Osteoblast (primary cell): ENCODE results near the gene KRT78. TPM values are rescaled to one million over a fixed set of nuclear protein-coding genes. Genes with fewer than 3 reads are reported as not detected.
A peak's percentile ranks its signal among the peaks of the same experiment; 100 is the strongest.

Experiments
- DNase-seq: peaks from one replicate; pipeline ENCODE4 v3.0.0; 2011; ENCODE audit warnings: low spot score, mixed read lengths; ENCODE audit not compliant: insufficient read length; ENCODE audit errors: missing footprints
- H2AFZ ChIP-seq: 2 replicates; pipeline ENCODE4 v1.6.0; 2011; ENCODE audit warnings: mild to moderate bottlenecking, low read length
- H3K27ac ChIP-seq: 2 replicates; pipeline ENCODE4 v1.5.1; 2011; ENCODE audit warnings: mild to moderate bottlenecking, low read depth, low read length, moderate library complexity
- H3K27me3 ChIP-seq: 2 replicates; pipeline ENCODE4 v1.6.0; 2012; ENCODE audit warnings: mild to moderate bottlenecking, control low read depth, inconsistent platforms, low read length, moderate library complexity; ENCODE audit not compliant: insufficient read depth
- H3K36me3 ChIP-seq: 2 replicates; pipeline ENCODE4 v1.5.1; 2011; ENCODE audit warnings: mild to moderate bottlenecking, low read length, control low read depth, moderate library complexity; ENCODE audit not compliant: insufficient read depth
- H3K4me1 ChIP-seq: 2 replicates; pipeline ENCODE4 v1.5.1; 2011; ENCODE audit warnings: mild to moderate bottlenecking, low read length, control low read depth, moderate library complexity; ENCODE audit not compliant: insufficient read depth
- H3K4me2 ChIP-seq: 2 replicates; pipeline ENCODE4 v1.6.0; 2011; ENCODE audit warnings: mild to moderate bottlenecking, low read length; ENCODE audit not compliant: insufficient read depth
- H3K4me3 ChIP-seq: fragments of 200-600 bp; sonication (generic); 3 replicates; pipeline ENCODE4 v1.5.1; 2012; ENCODE audit warnings: mild to moderate bottlenecking, low read length, inconsistent platforms; ENCODE audit not compliant: insufficient read depth
- H3K79me2 ChIP-seq: 2 replicates; pipeline ENCODE4 v1.6.0; 2012; ENCODE audit warnings: mild to moderate bottlenecking, low read length, control low read depth, inconsistent platforms; ENCODE audit not compliant: insufficient read depth
- H3K9me3 ChIP-seq: 2 replicates; pipeline ENCODE4 v1.5.1; 2011; ENCODE audit warnings: low read depth, low read length, control low read depth
- H4K20me1 ChIP-seq: 2 replicates; pipeline ENCODE4 v1.6.0; 2012; ENCODE audit warnings: mild to moderate bottlenecking, low read length, control low read depth; ENCODE audit not compliant: insufficient read depth
- total RNA-seq: library from RNA; depleted of rRNA; stranded (reverse); fragments of >200 nt; gene quantifications from 2 replicates; pipeline ENCODE4 v1.2.3, GENCODE V29; 2012
- TF ChIP-seq, protein P1 (sequence below): IDR thresholded peaks from 2 replicates; pipeline ENCODE4 v1.5.1; 2011; ENCODE audit warnings: mild to moderate bottlenecking, low read depth, low read length, moderate library complexity; ENCODE audit errors: extremely low read depth

Gene KRT78
- total RNA-seq, 1 donor, result not detected

DNA sequence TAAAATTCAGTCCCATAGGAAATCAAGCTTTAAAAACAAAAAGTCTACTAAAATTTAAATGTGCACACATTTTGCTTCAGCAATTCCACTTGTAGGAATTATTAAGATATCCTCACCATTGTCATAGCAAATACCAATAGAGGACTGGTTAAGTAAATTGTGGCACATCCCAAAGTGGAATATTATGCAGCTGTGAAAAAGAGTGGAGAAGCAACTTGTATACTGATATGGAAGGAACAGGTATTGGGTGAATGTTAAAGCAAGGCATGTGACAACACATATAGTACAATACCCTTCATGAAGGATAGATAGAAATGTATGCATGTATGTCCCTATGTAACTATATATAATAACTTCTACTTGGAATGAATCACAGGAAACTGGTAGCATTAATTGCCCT is 44.2 kb upstream of the KRT78 start:
- H4K20me1 ChIP-seq, result no peaks in the 10 kb centered on the region
- H3K9me3 ChIP-seq, result no peaks in the 10 kb centered on the region
- H3K36me3 ChIP-seq, result no peaks in the 10 kb centered on the region
- no peak overlapping the region for H3K4me2 ChIP-seq
- TF ChIP-seq, protein P1, sequence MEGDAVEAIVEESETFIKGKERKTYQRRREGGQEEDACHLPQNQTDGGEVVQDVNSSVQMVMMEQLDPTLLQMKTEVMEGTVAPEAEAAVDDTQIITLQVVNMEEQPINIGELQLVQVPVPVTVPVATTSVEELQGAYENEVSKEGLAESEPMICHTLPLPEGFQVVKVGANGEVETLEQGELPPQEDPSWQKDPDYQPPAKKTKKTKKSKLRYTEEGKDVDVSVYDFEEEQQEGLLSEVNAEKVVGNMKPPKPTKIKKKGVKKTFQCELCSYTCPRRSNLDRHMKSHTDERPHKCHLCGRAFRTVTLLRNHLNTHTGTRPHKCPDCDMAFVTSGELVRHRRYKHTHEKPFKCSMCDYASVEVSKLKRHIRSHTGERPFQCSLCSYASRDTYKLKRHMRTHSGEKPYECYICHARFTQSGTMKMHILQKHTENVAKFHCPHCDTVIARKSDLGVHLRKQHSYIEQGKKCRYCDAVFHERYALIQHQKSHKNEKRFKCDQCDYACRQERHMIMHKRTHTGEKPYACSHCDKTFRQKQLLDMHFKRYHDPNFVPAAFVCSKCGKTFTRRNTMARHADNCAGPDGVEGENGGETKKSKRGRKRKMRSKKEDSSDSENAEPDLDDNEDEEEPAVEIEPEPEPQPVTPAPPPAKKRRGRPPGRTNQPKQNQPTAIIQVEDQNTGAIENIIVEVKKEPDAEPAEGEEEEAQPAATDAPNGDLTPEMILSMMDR, result no peak
- peaks cover 4% of the 10 kb centered on the region for H3K27me3 ChIP-seq
- H3K79me2 ChIP-seq, result no peaks in the 10 kb centered on the region
- no peaks in the 10 kb centered on the region for H3K4me1 ChIP-seq
- no peak for DNase-seq
- H3K27ac ChIP-seq, result no peak overlapping the region
- H3K4me3 ChIP-seq, result no peak overlapping the region
- no peak overlapping the region for H2AFZ ChIP-seq

DNA sequence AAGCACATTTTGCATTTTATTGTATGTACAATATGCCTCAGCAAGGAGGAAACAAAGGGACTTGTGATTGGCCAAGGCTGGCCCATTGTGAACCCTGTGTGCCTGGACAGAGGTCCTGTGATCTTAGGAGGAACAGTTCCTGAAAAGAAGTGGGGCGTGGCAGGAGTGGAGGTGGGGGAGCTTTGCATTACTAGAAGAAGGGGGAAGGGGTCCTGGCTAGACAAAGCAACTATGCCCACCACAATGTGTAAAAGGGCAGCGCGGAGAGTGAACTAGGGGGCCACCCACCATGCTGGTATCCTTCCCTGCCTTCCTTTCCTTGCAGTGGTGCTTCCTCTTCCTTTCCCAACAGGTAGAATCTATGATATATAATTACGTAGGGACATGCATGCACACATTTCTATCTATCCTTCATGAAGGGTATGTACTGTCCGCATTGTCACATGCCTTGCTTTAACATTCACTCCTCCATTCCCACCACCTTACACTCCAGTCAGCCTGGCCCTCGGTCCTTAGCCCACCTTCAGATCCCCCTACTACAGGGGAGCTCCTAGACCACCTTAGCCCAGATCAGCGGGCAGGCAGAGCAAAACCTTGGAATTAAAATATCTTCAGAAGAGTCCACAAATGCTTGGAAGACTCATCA is 43.5 kb upstream of the KRT78 start:
- TF ChIP-seq, protein P1, result no peak
- no peak overlapping the region for H3K27ac ChIP-seq
- no peaks in the 10 kb centered on the region for H3K79me2 ChIP-seq
- H4K20me1 ChIP-seq, result no peaks in the 10 kb centered on the region
- H3K4me3 ChIP-seq, result no peak overlapping the region
- DNase-seq, result peak; percentile 41
- no peak overlapping the region for H3K4me2 ChIP-seq
- H3K36me3 ChIP-seq, result no peaks in the 10 kb centered on the region
- H2AFZ ChIP-seq, result no peak overlapping the region
- no peaks in the 10 kb centered on the region for H3K9me3 ChIP-seq
- no peaks in the 10 kb centered on the region for H3K4me1 ChIP-seq
- H3K27me3 ChIP-seq, result peaks cover 4% of the 10 kb centered on the region

DNA sequence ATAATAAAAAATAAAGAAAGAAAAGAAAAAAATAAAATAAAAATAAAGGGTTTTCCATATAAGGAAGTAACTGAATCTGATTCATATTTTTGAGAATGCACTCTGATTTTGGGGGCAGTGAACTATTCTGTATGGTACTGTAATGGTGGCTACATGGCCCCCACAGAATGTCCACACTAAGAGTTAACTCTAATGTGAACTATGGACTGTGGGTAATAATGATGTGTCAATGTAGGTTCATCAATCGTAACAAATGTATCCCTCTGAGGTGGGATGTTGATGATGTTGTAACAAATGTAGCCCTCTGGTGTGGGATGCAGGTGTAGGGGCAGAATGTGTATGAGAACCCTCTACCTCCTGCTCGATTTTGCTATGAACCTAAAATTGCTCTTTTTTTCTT is 42.2 kb upstream of the KRT78 start:
- Histone ChIP-seq H3K36me3 (no peaks in the 10 kb centered on the region), H3K4me3 (no peak overlapping the region), H3K9me3 (no peaks in the 10 kb centered on the region), H3K4me1 (no peaks in the 10 kb centered on the region), H3K4me2 (no peak overlapping the region), H4K20me1 (no peaks in the 10 kb centered on the region), H3K27me3 (peaks cover 4% of the 10 kb centered on the region), H3K27ac (no peak overlapping the region), H2AFZ (no peak overlapping the region), H3K79me2 (no peaks in the 10 kb centered on the region)
- no peak for DNase-seq
- TF ChIP-seq, protein P1, result no peak

DNA sequence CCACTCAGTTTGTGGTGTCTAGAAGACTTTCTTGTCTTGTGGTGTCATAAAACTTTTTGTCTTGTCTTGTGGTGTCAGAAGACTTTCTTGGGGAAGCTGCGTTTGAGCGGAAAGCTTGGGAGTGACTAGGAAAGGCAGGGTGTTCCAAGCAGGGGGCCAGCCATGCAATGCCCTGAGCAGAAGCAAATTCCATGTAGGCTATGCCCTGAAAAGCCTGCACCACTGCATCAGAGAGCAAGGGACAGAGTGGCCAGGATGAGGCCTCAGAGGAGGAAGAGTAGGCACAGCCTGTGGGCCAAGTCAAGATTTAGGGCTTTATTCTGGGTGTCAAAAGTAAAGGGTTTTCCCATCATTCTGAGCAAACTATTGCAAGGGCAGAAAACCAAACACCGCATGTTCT is 41.6 kb upstream of the KRT78 start:
- Histone ChIP-seq H3K27ac (no peak overlapping the region), H3K4me1 (no peaks in the 10 kb centered on the region), H4K20me1 (no peaks in the 10 kb centered on the region), H3K36me3 (no peaks in the 10 kb centered on the region), H3K27me3 (peaks cover 4% of the 10 kb centered on the region), H3K79me2 (no peaks in the 10 kb centered on the region), H2AFZ (no peak overlapping the region), H3K4me2 (no peak overlapping the region), H3K9me3 (no peaks in the 10 kb centered on the region), H3K4me3 (no peak overlapping the region)
- TF ChIP-seq, protein P1, result no peak
- no peak for DNase-seq
